B cell (primary cell): ENCODE data around the gene FAF1.

Source experiments
- EZH2 ChIP-seq: IDR thresholded peaks from 2 replicates; pipeline ENCODE4 v1.6.1; 2012; ENCODE audit warnings: borderline replicate concordance, low read depth, mild to moderate bottlenecking, moderate library complexity, low read length; ENCODE audit not compliant: insufficient read depth, poor library complexity, severe bottlenecking
- TF ChIP-seq, protein P1 (sequence below): fragments of 200-600 bp; IDR thresholded peaks from one replicate; pipeline ENCODE4 v1.8.0; 2022; ENCODE audit warnings: antibody characterized with exemption, mild to moderate bottlenecking

DNA sequence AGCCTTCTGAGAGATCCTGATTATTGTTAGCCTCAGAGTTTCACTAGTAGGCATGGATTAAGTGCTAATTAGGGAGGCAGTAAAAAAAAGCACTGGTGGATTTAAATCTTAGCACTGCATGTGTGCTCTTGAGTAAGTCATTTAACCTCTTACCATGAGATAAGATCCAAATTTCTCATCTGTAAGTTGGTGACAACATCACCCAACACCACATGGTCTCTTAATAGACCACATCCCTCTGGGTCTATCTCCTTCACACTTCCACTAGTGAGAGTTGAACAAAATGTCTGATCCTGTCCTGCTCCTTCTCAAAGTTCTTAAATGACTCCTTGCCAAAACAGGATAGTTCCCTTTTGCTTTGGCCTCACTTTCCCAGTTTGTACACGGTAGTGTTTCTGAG, 507.4 kb downstream of the FAF1 start:
- TF ChIP-seq, protein P1, sequence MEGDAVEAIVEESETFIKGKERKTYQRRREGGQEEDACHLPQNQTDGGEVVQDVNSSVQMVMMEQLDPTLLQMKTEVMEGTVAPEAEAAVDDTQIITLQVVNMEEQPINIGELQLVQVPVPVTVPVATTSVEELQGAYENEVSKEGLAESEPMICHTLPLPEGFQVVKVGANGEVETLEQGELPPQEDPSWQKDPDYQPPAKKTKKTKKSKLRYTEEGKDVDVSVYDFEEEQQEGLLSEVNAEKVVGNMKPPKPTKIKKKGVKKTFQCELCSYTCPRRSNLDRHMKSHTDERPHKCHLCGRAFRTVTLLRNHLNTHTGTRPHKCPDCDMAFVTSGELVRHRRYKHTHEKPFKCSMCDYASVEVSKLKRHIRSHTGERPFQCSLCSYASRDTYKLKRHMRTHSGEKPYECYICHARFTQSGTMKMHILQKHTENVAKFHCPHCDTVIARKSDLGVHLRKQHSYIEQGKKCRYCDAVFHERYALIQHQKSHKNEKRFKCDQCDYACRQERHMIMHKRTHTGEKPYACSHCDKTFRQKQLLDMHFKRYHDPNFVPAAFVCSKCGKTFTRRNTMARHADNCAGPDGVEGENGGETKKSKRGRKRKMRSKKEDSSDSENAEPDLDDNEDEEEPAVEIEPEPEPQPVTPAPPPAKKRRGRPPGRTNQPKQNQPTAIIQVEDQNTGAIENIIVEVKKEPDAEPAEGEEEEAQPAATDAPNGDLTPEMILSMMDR: no peak
- no peak for TF ChIP-seq EZH2
